CD4-positive, alpha-beta T cell (primary cell): ENCODE measurements around the gene DISP2. TPM values are rescaled to one million over a fixed set of nuclear protein-coding genes. Genes with fewer than 3 reads are reported as not detected.

Experiments
- ATAC-seq: fragments of 200-7000 bp; cut with Tn5 transposase; one replicate; pipeline ENCODE4 v1.10.0; 2022; ENCODE audit warnings: mild to moderate bottlenecking; ENCODE audit not compliant: poor library complexity
- CTCF ChIA-PET: fragments of 350-600 bp; sonication (Branson Sonifier 250); formaldehyde crosslinking; loops from one replicate; lab custom pipeline; 2021; ENCODE audit warnings: antibody characterized with exemption, inconsistent platforms; lab: Charles Lee
- POLR2A ChIA-PET: fragments of 350-600 bp; sonication (Branson Sonifier 250); formaldehyde crosslinking; loops from one replicate; lab custom pipeline; 2021; ENCODE audit warnings: antibody characterized with exemption, inconsistent platforms; lab: Charles Lee
- DNase-seq, 14 experiments: peaks; one replicate each; pipeline ENCODE4 v3.0.0-alpha.2; 2013 to 2020; ENCODE audit warnings: mixed read lengths in 2 of 14
- H3K27ac ChIP-seq, 2 donors: one replicate each; pipeline versions ENCODE4 v1.5.1 to v1.7.0; 2013; ENCODE audit warnings: low read length in 2 of 2, low read depth in 1 of 2, mild to moderate bottlenecking in 1 of 2
- H3K27me3 ChIP-seq, 2 experiments: 1 replicate in 1 of 2; 2 replicates in 1 of 2; pipeline versions ENCODE4 v1.6.1 to v1.7.0; 2013; ENCODE audit warnings: low read length in 2 of 2, control low read depth in 1 of 2, mild to moderate bottlenecking in 1 of 2, moderate library complexity in 1 of 2; ENCODE audit not compliant: insufficient read depth in 2 of 2, control insufficient read depth in 1 of 2
- H3K36me3 ChIP-seq: one replicate; pipeline ENCODE4 v1.6.1; 2013; ENCODE audit warnings: low read length, control low read depth; ENCODE audit not compliant: insufficient read depth
- H3K4me1 ChIP-seq: one replicate; pipeline ENCODE4 v1.6.1; 2013; ENCODE audit warnings: low read length, control low read depth; ENCODE audit not compliant: insufficient read depth
- H3K4me3 ChIP-seq: one replicate; pipeline ENCODE4 v1.5.1; 2013; ENCODE audit warnings: mild to moderate bottlenecking, low read length, moderate library complexity
- H3K9me3 ChIP-seq, 2 experiments: 1 replicate in 1 of 2; 2 replicates in 1 of 2; pipeline versions ENCODE4 v1.6.1 to v1.7.0; 2013; ENCODE audit warnings: low read length in 2 of 2, mild to moderate bottlenecking in 2 of 2, control low read depth in 1 of 2, moderate library complexity in 1 of 2; ENCODE audit not compliant: control insufficient read depth in 1 of 2, insufficient read depth in 1 of 2
- H3K27ac Mint-ChIP-seq: one replicate; pipeline ENCODE4 v1.8.0; 2020; ENCODE audit warnings: mixed read lengths
- H3K27me3 Mint-ChIP-seq: one replicate; pipeline ENCODE4 v1.8.0; 2021; ENCODE audit warnings: mixed read lengths
- H3K36me3 Mint-ChIP-seq: one replicate; pipeline ENCODE4 v1.8.0; 2021; ENCODE audit warnings: low read depth, mixed read lengths
- H3K4me1 Mint-ChIP-seq: one replicate; pipeline ENCODE4 v1.8.0; 2021; ENCODE audit warnings: low read depth, mixed read lengths
- H3K4me3 Mint-ChIP-seq: one replicate; pipeline ENCODE4 v1.8.0; 2020; ENCODE audit warnings: mild to moderate bottlenecking, mixed read lengths
- H3K9me3 Mint-ChIP-seq: one replicate; pipeline ENCODE4 v1.8.0; 2020; ENCODE audit warnings: mixed read lengths
- intact Hi-C, 2 experiments: fragments of 100-400 bp; cut with DNase I in 1 of 2; cut with micrococcal nuclease in 1 of 2; formaldehyde crosslinking; loops; one replicate each; pipeline versions ENCODE4 v1.15.1 to v1.9.0; 2023 to 2025; cut with DNase I, micrococcal nuclease
- total RNA-seq, 174 experiments: library from RNA in 2 of 174; stranded (reverse) in 2 of 174; gene quantifications; one replicate each; pipeline ENCODE4 v1.2.3 and lab custom pipeline; 2021 to 2026
- TF ChIP-seq, protein P1 (sequence below): fragments of 200-600 bp; IDR thresholded peaks from one replicate; pipeline ENCODE4 v1.8.0; 2022; ENCODE audit warnings: antibody characterized with exemption, mild to moderate bottlenecking

The DISP2 gene
- total RNA-seq, 2 experiments from 2014 or later, result 0.03 to 0.06 TPM

- ATAC-seq (peak; percentile 67), DNase-seq (peak in 7 of 14 experiments; percentile 23 to 84 (median 67))
- Histone ChIP-seq H3K4me3 (no peak overlapping the region), H3K27me3 (no peaks in the 10 kb centered on the region), H3K4me1 (peaks cover 36% of the 10 kb centered on the region), H3K36me3 (no peaks in the 10 kb centered on the region), H3K9me3 (no peaks in the 10 kb centered on the region), H3K27ac (no peak overlapping the region)
- ChIA-PET POLR2A (interaction anchor here (0.7 kb wide), 2 partner anchors 9 to 63 kb away, joined by 3 read pairs; no protein-coding TSS in a partner anchor), CTCF (interaction anchor here (1.3 to 4.5 kb wide), 3 partner anchors 9 to 39 kb away, joined by 4 to 14 read pairs (median 4); partner anchors contain the start of gene INAFM2)
- intact Hi-C loops, result no loop called here
- Mint-ChIP-seq H3K27me3 (no peaks in the 10 kb centered on the region), H3K4me1 (peaks cover 30% of the 10 kb centered on the region), H3K9me3 (no peaks in the 10 kb centered on the region), H3K4me3 (peak overlapping the region; percentile 50), H3K36me3 (peaks cover 2% of the 10 kb centered on the region), H3K27ac (no peak overlapping the region)
- TF ChIP-seq, protein P1, sequence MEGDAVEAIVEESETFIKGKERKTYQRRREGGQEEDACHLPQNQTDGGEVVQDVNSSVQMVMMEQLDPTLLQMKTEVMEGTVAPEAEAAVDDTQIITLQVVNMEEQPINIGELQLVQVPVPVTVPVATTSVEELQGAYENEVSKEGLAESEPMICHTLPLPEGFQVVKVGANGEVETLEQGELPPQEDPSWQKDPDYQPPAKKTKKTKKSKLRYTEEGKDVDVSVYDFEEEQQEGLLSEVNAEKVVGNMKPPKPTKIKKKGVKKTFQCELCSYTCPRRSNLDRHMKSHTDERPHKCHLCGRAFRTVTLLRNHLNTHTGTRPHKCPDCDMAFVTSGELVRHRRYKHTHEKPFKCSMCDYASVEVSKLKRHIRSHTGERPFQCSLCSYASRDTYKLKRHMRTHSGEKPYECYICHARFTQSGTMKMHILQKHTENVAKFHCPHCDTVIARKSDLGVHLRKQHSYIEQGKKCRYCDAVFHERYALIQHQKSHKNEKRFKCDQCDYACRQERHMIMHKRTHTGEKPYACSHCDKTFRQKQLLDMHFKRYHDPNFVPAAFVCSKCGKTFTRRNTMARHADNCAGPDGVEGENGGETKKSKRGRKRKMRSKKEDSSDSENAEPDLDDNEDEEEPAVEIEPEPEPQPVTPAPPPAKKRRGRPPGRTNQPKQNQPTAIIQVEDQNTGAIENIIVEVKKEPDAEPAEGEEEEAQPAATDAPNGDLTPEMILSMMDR, result no peak
Observed at GRCh38 chr15:40313531-40314398, 44.3 kb upstream of the DISP2 start.

GRCh38 chr15:40314723-40315276 is 43.2 kb upstream of the DISP2 start:
- Histone ChIP-seq H3K36me3 (no peaks in the 10 kb centered on the region), H3K4me3 (no peak overlapping the region), H3K4me1 (peaks cover 25% of the 10 kb centered on the region), H3K9me3 (no peaks in the 10 kb centered on the region), H3K27me3 (no peaks in the 10 kb centered on the region), H3K27ac (no peak overlapping the region)
- Mint-ChIP-seq H3K27ac (no peak overlapping the region), H3K4me1 (peaks cover 20% of the 10 kb centered on the region), H3K9me3 (no peaks in the 10 kb centered on the region), H3K36me3 (no peaks in the 10 kb centered on the region), H3K4me3 (no peak overlapping the region), H3K27me3 (no peaks in the 10 kb centered on the region)
- ChIA-PET CTCF (interaction anchor here (0.9 to 1.4 kb wide), 2 partner anchors 8 to 36 kb away, joined by 3 to 4 read pairs; partner anchors contain the start of gene INAFM2), POLR2A (interaction anchor here (0.6 kb wide), 1 partner anchor 88 kb away, joined by 3 read pairs; no protein-coding TSS in a partner anchor)
- no peak for DNase-seq
- intact Hi-C loops, result no loop called here
- no peak for ATAC-seq
- TF ChIP-seq, protein P1, result no peak

- H3K4me3 Mint-ChIP-seq, result no peak overlapping the region
- peaks cover 22% of the 10 kb centered on the region for H3K4me1 Mint-ChIP-seq
- no peaks in the 10 kb centered on the region for H3K9me3 ChIP-seq
- TF ChIP-seq, protein P1, result no peak
- POLR2A ChIA-PET, result interaction anchor here (1.3 kb wide), 1 partner anchor 10 kb away, joined by 4 read pairs; no protein-coding TSS in a partner anchor
- no peak overlapping the region for H3K27ac Mint-ChIP-seq
- intact Hi-C loops, result no loop called here
- H3K36me3 ChIP-seq, result no peaks in the 10 kb centered on the region
- H3K4me1 ChIP-seq, result peaks cover 24% of the 10 kb centered on the region
- H3K9me3 Mint-ChIP-seq, result no peaks in the 10 kb centered on the region
- no peak for DNase-seq
- CTCF ChIA-PET, result interaction anchor here (0.9 to 3.5 kb wide), 3 partner anchors 9 to 105 kb away, joined by 3 to 14 read pairs (median 8); partner anchors contain the start of gene PLCB2
- H3K27me3 Mint-ChIP-seq, result no peaks in the 10 kb centered on the region
- no peaks in the 10 kb centered on the region for H3K27me3 ChIP-seq
- no peak for ATAC-seq
- H3K27ac ChIP-seq, result no peak overlapping the region
- no peak overlapping the region for H3K4me3 ChIP-seq
- H3K36me3 Mint-ChIP-seq, result no peaks in the 10 kb centered on the region
Observed at GRCh38 chr15:40316931-40317330, 41.1 kb upstream of the DISP2 start.
